HG03103 (cell line): ENCODE results near the gene AARS1.
"Not testable (repeated sequence)": the region's sequence is repeated elsewhere in the genome, so short reads cannot be mapped to it uniquely, and the experiment has no call there.

ENCODE experiments used
- ATAC-seq: cut with Tn5 transposase; IDR thresholded peaks from one replicate; pipeline ENCODE4 v1.9.1; 2021; ENCODE audit warnings: low read depth; ENCODE audit not compliant: unreplicated experiment

AARS1 gene

GRCh38 chr16:70276392-70276791 is 12.9 kb downstream of the AARS1 start:
- no peak for ATAC-seq

DNA sequence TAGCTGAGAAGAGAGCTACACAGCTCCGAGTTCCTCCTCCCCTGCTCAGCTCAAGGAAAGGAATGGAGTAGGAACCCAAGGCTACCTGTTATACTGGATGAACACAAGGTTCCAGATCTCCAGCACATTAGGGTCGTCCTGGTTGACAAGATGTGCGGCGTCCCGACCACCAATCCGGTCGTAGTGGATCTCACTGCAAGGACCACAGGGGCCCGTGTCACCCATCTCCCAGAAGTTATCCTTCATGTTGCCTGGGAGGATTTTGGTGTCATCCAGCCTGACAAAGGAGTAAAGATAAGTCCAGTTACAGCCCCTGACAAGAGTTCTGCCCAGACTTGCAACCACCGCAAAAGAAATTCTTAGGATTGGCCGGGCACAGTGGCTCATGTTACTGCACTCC is 17.6 kb downstream of the AARS1 start:
- ATAC-seq = no peak

- ATAC-seq = no peak
Observed at GRCh38 chr16:70270176-70270575, 19.1 kb downstream of the AARS1 start.

DNA sequence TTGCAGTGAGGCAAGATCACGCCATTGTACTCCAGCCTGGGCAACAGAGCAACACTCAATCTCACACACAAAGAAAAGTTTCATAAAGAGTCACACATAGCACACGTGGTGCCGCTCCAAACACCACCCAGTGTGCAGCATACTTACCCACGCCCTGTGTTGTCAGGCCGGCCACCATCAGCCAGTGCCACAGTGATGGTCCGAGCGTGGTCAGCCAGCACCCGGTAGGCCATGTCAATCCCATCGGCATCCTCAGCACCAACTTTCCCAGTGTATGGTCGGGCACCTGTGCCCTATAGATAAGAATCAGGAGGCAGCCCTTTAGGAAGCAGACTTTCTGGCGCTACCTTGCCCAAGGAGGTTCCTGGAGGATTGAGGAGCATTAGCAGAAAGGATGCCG is 19.8 kb downstream of the AARS1 start:
- ATAC-seq = no peak

DNA sequence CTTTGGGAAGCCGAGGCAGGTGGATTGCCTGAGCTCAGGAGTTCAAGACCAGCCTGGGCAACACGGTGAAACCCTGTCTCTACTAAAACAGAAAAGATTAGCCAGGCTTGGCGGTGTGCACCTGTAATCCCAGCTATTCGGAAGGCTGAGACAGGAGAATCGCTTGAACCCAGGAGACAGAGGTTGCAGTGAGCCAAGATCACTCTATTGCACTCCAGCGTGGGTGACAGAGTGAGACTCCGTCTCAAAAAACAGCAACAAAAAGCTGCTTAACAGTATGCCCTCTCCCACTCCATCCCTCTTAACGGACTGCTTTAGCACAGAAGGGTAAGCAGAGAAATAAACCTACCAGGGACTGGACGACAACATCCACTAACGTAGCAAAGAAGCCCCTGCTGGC is 21.4 kb downstream of the AARS1 start:
- not testable (repeated sequence) for ATAC-seq

GRCh38 chr16:70267516-70267915 is 21.8 kb downstream of the AARS1 start:
- ATAC-seq = no peak

DNA sequence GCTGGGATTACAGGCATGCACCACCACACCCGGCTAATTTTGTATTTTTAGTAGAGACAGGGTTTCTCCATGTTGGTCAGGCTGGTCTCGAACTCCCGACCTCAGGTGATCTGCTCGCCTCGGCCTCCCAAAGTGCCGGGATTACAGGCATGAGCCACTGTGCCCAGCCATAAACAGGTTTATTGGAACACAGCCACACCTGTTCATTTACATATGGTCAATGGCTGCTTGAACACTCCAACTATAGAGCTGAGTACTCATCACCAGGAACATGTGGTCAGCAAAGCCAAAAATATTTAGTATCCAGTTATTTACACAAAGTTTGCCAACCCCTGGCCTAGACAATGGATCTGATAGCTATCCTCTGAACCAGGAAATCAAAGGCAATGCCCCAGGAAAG is 29.4 kb downstream of the AARS1 start:
- not testable (repeated sequence) for ATAC-seq

DNA sequence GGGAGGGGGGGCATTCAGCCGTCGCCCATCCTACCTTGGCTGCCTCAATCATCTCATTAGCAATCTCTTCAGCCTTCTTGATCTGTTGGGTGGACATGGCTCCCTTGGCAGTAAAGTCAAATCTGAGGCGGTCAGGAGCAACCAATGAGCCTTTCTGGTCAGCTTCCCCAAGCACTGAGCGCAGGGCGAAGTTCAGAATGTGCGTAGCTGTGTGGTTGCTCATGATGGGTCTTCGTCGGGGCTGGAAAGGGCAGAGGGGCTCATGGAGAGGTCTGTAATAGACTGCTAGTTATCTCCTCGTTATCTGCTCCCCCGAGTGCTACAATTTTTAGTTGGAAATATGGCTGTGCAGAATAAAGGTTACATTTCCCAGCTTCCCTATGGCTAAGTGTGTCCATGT is 30.4 kb downstream of the AARS1 start:
- no peak for ATAC-seq

GRCh38 chr16:70258065-70258464 is 31.2 kb downstream of the AARS1 start:
- ATAC-seq = no peak

- no peak for ATAC-seq
Observed at GRCh38 chr16:70257391-70257790, 31.9 kb downstream of the AARS1 start.

GRCh38 chr16:70255574-70255973 is 33.7 kb downstream of the AARS1 start:
- ATAC-seq = no peak

DNA sequence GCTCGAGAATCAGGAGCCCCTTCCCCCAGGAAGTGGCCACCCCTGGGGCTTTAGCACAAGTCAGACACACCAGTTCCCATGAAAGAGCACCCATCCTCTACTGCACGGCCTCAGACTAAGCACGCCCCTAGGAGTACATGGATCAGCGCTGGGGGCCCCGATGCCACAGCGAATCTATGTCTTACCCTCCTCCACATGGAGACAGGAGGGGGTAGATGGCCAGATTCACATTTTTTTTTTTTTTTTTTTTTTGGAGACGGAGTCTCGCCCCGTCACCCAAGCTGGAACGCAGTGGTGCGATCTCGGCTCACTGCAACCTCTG is 34.4 kb downstream of the AARS1 start:
- ATAC-seq = no peak

DNA sequence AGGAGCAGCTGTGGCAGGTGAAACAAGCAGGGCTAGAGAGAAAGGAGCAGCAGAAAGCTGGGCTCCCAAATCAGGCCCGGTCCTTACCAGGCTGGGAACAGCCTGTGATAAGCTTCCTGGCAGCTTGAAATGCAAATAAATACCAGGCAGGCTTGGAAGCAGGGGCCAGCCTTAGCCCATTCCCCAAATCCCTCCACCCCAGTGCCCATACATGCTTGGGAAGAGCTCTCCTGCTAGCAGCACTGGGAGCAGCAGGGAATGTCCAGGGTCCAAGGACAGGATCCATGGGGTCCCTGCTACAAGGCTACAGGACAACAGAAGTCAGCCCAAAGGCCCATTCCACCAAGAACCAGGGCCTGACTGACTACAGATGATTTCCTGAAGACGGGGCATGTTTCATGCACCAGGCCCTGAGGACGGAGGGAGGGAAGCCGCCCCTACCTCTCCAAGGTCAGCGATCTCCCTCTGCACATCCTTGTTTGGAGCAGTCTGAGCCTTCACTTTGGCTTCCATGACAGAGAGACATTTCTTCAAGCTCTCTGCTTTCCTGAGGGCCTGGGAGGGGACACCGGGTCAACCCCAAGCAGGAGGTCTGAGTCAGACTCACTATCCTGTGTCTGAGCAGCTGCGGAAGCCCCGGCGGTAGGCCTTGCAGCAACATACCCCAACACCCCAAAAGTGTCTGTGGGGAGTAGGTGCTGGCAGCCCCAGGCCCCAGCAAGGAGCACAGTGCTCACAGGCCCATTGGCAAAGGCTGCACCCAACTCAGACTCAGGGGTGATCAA is 34.9 kb downstream of the AARS1 start:
- no peak for ATAC-seq

- no peak for ATAC-seq
Observed at GRCh38 chr16:70253291-70254106, 35.8 kb downstream of the AARS1 start.

- no peak for ATAC-seq
Observed at GRCh38 chr16:70252355-70252988, 36.8 kb downstream of the AARS1 start.

DNA sequence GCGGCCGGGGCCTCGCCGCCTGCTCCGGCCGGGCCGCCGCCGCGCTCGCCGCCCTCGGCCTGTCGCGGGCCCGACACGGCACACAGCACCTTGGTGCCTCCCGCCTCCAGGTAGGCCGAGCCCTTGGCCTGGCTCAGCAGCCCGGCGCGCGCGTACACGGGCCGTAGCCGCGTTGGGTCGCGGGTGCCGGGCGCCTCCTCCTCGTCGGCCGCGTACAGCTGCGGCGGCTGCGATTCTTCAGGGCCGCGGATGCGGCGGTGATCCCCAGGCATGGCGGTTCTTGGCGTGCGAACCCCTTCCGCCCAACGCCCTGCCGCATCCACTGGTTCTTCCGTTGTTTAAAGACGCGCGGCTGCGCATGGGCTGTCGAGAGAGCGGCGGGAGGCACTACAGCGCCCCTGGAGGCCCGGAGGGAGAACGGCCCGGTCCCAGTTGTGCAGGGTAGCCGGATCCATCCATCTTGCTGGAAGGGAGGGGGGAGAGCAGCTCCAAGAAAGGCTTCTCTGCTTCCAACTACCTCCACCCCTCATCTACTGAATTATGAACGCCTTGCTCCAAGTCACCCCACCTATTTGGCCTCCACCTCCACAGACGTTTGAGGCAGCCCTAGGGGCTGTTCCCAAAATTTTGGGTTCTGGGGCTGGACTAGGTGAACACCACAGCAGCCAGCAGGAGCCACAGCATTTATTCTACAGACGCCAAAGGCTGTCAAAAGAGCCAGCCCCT is 37.5 kb downstream of the AARS1 start, which contains the start of gene EXOSC6:
TSS of gene EXOSC6 (minus strand) at position 312 of the 726 bp plus-strand sequence. CDS start at position 272, 40 bp downstream.
- peak; percentile 79 for ATAC-seq

DNA sequence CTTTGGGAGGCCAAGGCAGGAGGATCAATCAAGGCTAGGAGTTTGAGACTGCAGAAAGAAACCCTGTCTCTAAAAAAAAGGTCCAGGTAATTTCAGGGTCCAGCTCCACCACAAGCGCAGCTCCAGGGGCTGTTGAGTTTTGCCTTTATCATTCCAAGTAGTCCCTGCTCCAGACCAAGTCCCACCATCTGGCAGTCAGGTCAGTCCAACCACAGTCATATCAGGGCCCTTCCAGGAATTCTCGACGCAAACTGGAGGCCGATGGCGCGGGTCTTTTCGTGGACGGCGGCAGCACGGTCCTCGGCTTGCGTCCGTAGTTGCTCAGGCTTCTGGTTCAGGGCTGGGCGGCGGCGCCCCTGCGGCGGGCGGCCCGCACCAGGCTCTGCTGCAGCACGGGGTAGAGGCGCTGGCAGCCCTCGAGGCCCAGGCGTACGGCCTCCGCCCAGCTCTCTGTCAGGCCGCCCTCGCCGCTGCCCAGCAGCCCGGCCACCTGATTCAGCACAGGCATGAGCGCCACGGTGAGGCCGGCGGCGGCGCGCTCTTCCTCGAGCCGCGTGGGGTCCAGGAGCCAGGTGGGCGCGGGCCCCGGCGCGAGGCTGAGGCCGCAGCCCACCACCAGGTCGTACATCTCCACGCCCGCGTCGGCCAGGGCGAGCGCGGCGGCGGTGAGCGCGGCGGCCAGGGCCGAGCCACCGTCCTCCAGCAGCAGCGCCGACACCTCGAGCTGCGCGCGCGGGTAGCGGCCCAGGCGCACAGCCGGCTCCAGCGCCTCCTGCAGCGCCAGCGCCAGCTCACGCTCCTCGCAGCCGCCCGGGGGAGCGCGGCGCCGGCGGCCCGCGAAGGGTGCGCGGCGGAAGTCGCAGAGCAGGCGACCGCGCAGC is 38.3 kb downstream of the AARS1 start:
- ATAC-seq = peak; percentile 45

DNA sequence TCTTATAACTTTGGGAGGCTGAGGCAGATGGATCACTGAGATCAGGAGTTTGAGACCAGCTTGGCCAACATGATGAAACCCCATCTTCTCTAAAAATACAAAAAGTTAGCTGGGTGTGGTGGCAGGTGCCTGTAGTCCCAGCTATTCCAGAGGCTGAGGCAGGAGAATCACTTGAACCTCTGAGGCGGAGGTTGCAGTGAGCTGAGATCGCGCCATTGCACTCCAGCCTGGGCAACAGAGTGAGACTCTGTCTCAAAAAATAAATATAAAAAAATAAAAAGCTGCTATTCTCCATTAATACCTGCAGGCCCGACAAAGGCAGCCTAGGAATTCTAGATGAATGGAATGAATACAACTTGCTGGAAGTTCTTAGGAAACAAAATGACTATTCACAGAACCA is 39.6 kb downstream of the AARS1 start:
- not testable (repeated sequence) for ATAC-seq

- ATAC-seq = not testable (repeated sequence)
Observed at GRCh38 chr16:70238773-70239172, 50.5 kb downstream of the AARS1 start.

DNA sequence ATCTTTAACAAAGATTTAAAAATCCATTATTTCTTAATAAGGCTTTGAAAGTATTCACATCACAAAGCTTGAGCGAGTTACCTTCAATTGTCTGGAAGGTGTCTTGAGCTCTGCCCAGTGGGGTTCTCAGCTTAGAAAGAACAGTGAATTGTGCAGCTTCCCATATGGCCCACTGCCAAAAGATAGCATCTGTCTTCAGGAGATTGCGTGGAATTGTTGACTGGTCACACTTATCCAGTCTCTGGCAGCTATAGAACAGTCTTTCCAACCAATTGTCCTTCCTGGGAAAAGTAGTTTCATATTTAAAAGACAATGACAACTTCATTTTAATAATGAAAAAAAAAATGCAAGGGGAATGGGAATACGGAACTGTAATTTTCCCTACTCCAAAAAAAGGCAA is 57.5 kb downstream of the AARS1 start:
- not testable (repeated sequence) for ATAC-seq
